Thyroid gland (tissue), 4 donors: ENCODE measurements around the gene GNG10.

Source experiments
- CTCF ChIP-seq, 6 experiments: fragments of 200-600 bp in 3 of 6; fragments of 450-650 bp in 3 of 6; sonication (generic) in 3 of 6; IDR thresholded peaks; one replicate each; pipeline ENCODE4 v1.5.1; 2016 to 2019; ENCODE audit warnings: antibody characterized with exemption in 6 of 6, mild to moderate bottlenecking in 2 of 6, inconsistent platforms in 1 of 6, moderate library complexity in 1 of 6
- POLR2A ChIP-seq, 2 donors: fragments of 450-650 bp; IDR thresholded peaks; one replicate each; pipeline ENCODE4 v1.6.1; 2017; ENCODE audit warnings: antibody characterized with exemption in 2 of 2, mild to moderate bottlenecking in 2 of 2, moderate library complexity in 1 of 2

- TF ChIP-seq CTCF (IDR thresholded peaks at IDR 0.05): no peak
- TF ChIP-seq POLR2A (IDR thresholded peaks at IDR 0.05): no peak
Measured at GRCh38 chr9:111719541-111719940, 58.1 kb downstream of the GNG10 start.
